PC-3 (cell line): Measurements from ENCODE around the gene CD180.

ENCODE experiments used
- EZH2 ChIP-seq: fragments of 300-600 bp; sonication (generic); IDR thresholded peaks from one replicate; pipeline ENCODE4 v1.6.1; 2017; ENCODE audit warnings: antibody characterized with exemption, mild to moderate bottlenecking, low read length; ENCODE audit not compliant: unreplicated experiment
- TF ChIP-seq, protein P1 (sequence below): fragments of 300-600 bp; sonication (generic); conservative IDR thresholded peaks from 2 replicates; pipeline ENCODE4 v1.5.1; 2017; ENCODE audit warnings: antibody characterized with exemption, low read depth, mild to moderate bottlenecking, low read length

DNA sequence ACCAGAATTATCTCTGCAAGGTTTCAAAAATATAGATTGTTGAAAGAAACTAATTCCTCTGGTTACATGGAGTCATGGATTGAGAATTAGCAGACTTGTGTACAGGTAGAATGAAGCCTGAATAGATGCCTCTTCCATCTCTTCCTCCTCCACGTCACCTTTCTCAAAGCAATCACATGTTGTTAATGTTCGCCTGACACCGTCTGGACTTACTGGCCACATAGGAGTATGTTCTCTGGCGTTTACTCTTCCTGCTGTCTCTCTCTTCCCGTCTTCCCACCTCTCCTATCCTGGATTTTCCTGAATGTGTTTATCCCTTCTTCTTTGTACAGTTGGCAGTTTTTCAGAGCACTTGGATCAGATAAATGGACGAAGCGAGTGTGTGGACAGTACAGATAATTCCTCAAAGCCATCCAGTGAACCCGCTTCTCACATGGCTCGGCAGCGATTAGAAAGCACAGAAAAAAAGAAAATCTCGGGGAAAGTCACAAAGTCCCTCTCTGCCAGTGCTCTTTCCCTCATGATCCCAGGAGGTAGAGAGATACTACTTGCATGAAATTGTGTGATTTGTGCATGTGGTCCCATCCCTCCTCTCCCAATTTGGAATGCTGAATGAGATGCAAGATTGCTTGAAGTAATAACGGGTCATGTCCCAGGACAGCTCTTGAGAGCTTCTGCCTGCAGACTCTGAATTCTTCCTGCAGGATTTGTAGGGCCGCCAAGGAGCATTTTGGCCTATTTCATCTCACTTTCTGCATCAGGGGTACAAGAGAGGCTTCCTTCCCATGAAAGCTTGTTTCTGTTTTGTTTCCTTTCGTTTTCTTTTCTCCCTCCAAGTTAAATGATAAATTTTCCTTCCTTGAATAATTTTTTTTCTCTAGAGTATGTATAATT lies 47.3 kb downstream of the CD180 start:
- TF ChIP-seq, protein P1, sequence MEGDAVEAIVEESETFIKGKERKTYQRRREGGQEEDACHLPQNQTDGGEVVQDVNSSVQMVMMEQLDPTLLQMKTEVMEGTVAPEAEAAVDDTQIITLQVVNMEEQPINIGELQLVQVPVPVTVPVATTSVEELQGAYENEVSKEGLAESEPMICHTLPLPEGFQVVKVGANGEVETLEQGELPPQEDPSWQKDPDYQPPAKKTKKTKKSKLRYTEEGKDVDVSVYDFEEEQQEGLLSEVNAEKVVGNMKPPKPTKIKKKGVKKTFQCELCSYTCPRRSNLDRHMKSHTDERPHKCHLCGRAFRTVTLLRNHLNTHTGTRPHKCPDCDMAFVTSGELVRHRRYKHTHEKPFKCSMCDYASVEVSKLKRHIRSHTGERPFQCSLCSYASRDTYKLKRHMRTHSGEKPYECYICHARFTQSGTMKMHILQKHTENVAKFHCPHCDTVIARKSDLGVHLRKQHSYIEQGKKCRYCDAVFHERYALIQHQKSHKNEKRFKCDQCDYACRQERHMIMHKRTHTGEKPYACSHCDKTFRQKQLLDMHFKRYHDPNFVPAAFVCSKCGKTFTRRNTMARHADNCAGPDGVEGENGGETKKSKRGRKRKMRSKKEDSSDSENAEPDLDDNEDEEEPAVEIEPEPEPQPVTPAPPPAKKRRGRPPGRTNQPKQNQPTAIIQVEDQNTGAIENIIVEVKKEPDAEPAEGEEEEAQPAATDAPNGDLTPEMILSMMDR, result no peak
- TF ChIP-seq EZH2, result no peak
